Spleen (tissue), 11 donors: ENCODE measurements around the gene EYS. TPM values are rescaled to one million over a fixed set of nuclear protein-coding genes. Genes with fewer than 3 reads are reported as not detected.
"Not testable (repeated sequence)": the region's sequence is repeated elsewhere in the genome, so short reads cannot be mapped to it uniquely, and the experiment has no call there.

Experiments
- DNase-seq: peaks from one replicate; pipeline ENCODE4 v3.0.0-alpha.2; 2020
- H3K27ac ChIP-seq, 8 donors: fragments of 200-600 bp; sonication (generic) in 7 of 8; 1 replicate in 4 of 8; 2 replicates in 4 of 8; pipeline versions ENCODE4 v1.5.0 to v1.8.0; 2016 to 2021; ENCODE audit warnings: inconsistent platforms in 4 of 8, mild to moderate bottlenecking in 4 of 8, moderate library complexity in 1 of 8
- H3K27me3 ChIP-seq, 7 donors: fragments of 200-600 bp; sonication (generic) in 6 of 7; replicated peaks in 1 of 7; 1 replicate in 4 of 7; 2 replicates in 3 of 7; pipeline versions ENCODE4 v1.5.0 to v1.8.0; 2016 to 2021; ENCODE audit warnings: inconsistent platforms in 3 of 7, mild to moderate bottlenecking in 1 of 7
- H3K36me3 ChIP-seq, 6 donors: fragments of 200-600 bp; sonication (generic) in 5 of 6; 1 replicate in 4 of 6; 2 replicates in 2 of 6; pipeline versions ENCODE4 v1.5.0 to v1.8.0; 2016 to 2021; ENCODE audit warnings: inconsistent platforms in 2 of 6
- H3K4me1 ChIP-seq, 6 donors: fragments of 200-600 bp; sonication (generic) in 5 of 6; 1 replicate in 3 of 6; 2 replicates in 3 of 6; pipeline versions ENCODE4 v1.5.0 to v1.8.0; 2016 to 2021; ENCODE audit warnings: inconsistent platforms in 3 of 6
- H3K4me3 ChIP-seq, 8 donors: fragments of 200-600 bp; sonication (generic) in 7 of 8; 1 replicate in 4 of 8; 2 replicates in 4 of 8; pipeline versions ENCODE4 v1.5.0 to v1.8.0; 2016 to 2021; ENCODE audit warnings: inconsistent platforms in 4 of 8, mild to moderate bottlenecking in 4 of 8, moderate library complexity in 2 of 8
- H3K9me3 ChIP-seq, 8 donors: fragments of 200-600 bp; sonication (generic) in 7 of 8; 1 replicate in 4 of 8; 2 replicates in 4 of 8; pipeline versions ENCODE4 v1.5.0 to v1.8.0; 2016 to 2021; ENCODE audit warnings: inconsistent platforms in 4 of 8
- POLR2A ChIP-seq, 3 donors: fragments of 450-650 bp; IDR thresholded peaks; one replicate each; pipeline ENCODE4 v1.5.1; 2017; ENCODE audit warnings: antibody characterized with exemption in 3 of 3, mild to moderate bottlenecking in 1 of 3
- POLR2AphosphoS5 ChIP-seq, 3 donors: sonication (generic); formaldehyde crosslinking; IDR thresholded peaks; one replicate each; pipeline ENCODE4 v1.5.1; 2017; ENCODE audit warnings: antibody characterized with exemption in 3 of 3
- WGBS, 5 donors: extraction: QIAGEN DNeasy Blood & Tissue Kit in 3 of 5; methylation state at CpG; one replicate each; pipeline versions ENCODE4 v1.1.5 to v1.1.7; 2013 to 2018; 5-methylcytosine and 5-hydroxymethylcytosine counted together
- intact Hi-C: fragments of 100-400 bp; cut with DNase I; formaldehyde crosslinking; loops from one replicate; pipeline ENCODE4 v1.15.0; 2023; ENCODE audit warnings: low total_unique reads
- polyA plus RNA-seq, 3 donors: library from polyadenylated mRNA; stranded (reverse); fragments of 200-250 nt; gene quantifications; one replicate each; pipeline ENCODE4 v1.2.1, GENCODE V29; 2013
- total RNA-seq, 7 donors: library from RNA; depleted of rRNA in 3 of 7; stranded (reverse); fragments of >200 nt in 3 of 7; fragmentation: NEBNext Ultra II Directional in 4 of 7; extraction: Animal tissue kit (Norgen Biotek cat#: 25700) in 4 of 7; gene quantifications; one replicate each; pipeline versions ENCODE4 v1.1.0 to v1.2.1, GENCODE V29; 2016 to 2021
- TF ChIP-seq, protein P1 (sequence below), 11 experiments: fragments of 200-600 bp in 7 of 11; fragments of 450-650 bp in 4 of 11; sonication (generic) in 4 of 11; IDR thresholded peaks in 8 of 11; conservative IDR thresholded peaks in 3 of 11; 1 replicate in 7 of 11; 2 replicates in 4 of 11; pipeline versions ENCODE4 v1.4.0 to v1.8.0; 2016 to 2021; ENCODE audit warnings: antibody characterized with exemption in 11 of 11, inconsistent platforms in 4 of 11, mild to moderate bottlenecking in 1 of 11
- donor health status: healthy with polysubstance abuse.
- donor health status: DM: no; HTN: no; CAD: no; lungs with moderate emphysema.
- donor health status: DM: no; HTN: no; CAD: no.
- donor health status: Bipolar disorder and iron deficiency.
- donor health status: healthy.
- donor health status: DM: no; HTN: no; CAD: no.
- donor health status: DM: yes; HTN: yes; CAD: no.

Gene EYS
- total and polyA plus RNA-seq, 10 donors: under 0.01 to 0.72 (median 0.28) TPM; not detected in 5

DNA sequence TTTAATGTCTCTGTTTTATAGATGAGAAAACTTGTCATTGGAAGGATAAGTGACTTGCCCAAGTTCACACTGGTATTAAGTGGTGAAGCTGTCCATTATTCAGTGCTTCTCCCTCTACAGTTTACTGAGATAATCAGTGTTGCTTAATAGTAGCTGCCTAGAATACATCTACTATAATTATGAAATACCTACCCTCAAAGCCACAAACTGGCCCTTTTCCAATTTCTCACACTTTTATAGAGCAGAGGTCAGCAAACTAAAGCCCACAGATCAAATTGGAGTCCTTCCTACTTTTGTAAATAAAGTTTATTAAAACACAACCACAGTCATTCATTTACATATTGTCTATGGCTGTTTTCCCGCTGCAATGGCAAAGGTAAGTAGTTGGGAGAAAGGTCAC lies 73.5 kb downstream of the EYS start:
- no peak for DNase-seq
- no peaks in the 10 kb centered on the region for H3K4me1 ChIP-seq
- TF ChIP-seq POLR2AphosphoS5 (IDR thresholded peaks at IDR 0.05) (no peak), POLR2A (IDR thresholded peaks at IDR 0.05) (no peak)
- TF ChIP-seq, protein P1, sequence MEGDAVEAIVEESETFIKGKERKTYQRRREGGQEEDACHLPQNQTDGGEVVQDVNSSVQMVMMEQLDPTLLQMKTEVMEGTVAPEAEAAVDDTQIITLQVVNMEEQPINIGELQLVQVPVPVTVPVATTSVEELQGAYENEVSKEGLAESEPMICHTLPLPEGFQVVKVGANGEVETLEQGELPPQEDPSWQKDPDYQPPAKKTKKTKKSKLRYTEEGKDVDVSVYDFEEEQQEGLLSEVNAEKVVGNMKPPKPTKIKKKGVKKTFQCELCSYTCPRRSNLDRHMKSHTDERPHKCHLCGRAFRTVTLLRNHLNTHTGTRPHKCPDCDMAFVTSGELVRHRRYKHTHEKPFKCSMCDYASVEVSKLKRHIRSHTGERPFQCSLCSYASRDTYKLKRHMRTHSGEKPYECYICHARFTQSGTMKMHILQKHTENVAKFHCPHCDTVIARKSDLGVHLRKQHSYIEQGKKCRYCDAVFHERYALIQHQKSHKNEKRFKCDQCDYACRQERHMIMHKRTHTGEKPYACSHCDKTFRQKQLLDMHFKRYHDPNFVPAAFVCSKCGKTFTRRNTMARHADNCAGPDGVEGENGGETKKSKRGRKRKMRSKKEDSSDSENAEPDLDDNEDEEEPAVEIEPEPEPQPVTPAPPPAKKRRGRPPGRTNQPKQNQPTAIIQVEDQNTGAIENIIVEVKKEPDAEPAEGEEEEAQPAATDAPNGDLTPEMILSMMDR (IDR thresholded peaks at IDR 0.05 in 8 of 11, conservative IDR thresholded peaks at IDR 0.05 in 3 of 11): no peak
- H3K27me3 ChIP-seq: no peaks in the 10 kb centered on the region
- no peak overlapping the region for H3K27ac ChIP-seq
- intact Hi-C loops: no loop called here
- H3K4me3 ChIP-seq: no peak overlapping the region
- WGBS, 5 donors: 74 to 96% (median 77%) methylated on average over 1 of the region's 1 CpG
- peaks cover 0 to 9% (median 0%) of the 10 kb centered on the region in 8 donors for H3K9me3 ChIP-seq
- H3K36me3 ChIP-seq: no peaks in the 10 kb centered on the region

DNA sequence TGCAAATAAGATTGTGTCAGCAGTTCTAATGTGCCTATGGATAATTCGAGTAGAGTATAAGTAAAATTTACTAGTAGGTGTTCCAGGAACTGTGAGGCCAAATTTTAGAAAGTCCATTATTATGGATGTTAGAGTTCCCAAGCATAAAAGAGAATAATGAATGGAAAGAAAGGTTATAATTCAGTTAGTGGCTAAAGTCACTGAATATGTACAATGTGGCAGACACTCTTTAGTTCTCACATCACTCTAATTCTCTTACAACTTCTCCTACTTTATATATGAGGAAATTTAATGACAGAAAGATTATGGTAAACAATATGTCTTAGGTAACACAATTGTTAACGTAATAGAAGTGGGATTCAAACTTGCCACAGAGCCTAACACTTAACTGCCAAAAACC lies 75.3 kb downstream of the EYS start:
- Histone ChIP-seq H3K27ac (no peak overlapping the region), H3K4me3 (no peak overlapping the region), H3K4me1 (no peaks in the 10 kb centered on the region), H3K27me3 (no peaks in the 10 kb centered on the region), H3K9me3 (peaks cover 0 to 13% (median 0%) of the 10 kb centered on the region in 8 donors), H3K36me3 (no peaks in the 10 kb centered on the region)
- intact Hi-C loops: no loop called here
- TF ChIP-seq POLR2AphosphoS5 (IDR thresholded peaks at IDR 0.05) (no peak), POLR2A (IDR thresholded peaks at IDR 0.05) (no peak)
- TF ChIP-seq, protein P1 (IDR thresholded peaks at IDR 0.05 in 8 of 11, conservative IDR thresholded peaks at IDR 0.05 in 3 of 11): no peak
- DNase-seq: no peak
- WGBS, 5 donors: 68 to 83% (median 75%) methylated on average over 2 of the region's 2 CpGs

DNA sequence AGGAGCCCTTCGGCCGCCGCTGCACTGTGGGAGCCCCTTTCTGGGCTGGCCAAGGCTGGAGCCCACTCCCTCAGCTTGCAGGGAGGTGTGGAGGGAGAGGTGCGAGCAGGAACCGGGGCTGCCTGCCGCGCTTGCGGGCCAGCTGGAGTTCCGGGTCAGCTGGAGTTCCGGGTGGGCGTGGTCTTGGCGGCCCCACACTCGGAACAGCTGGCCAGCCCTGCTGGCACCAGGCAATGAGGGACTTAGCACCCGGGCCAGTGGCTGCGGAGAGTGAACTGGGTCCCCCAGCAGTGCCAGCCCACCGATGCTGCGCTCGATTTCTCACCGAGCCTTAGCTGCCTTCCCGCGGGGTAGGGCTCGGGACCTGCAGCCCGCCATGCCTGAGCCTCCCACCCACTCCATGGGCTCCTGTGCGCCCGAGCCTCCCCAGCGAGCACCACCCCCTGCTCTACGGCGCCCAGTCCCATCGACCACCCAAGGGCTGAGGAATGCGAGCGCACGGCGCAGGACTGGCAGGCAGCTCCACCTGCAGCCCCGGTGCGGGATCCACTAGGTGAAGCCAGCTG lies 79.5 kb downstream of the EYS start:
- peak; percentile 47 for DNase-seq
- intact Hi-C loops, H3K4me1 ChIP-seq, H3K27ac ChIP-seq, H3K27me3 ChIP-seq, H3K36me3 ChIP-seq, H3K4me3 ChIP-seq: not testable (repeated sequence)
- H3K9me3 ChIP-seq: peaks cover 0 to 13% (median 0%) of the 10 kb centered on the region in 8 donors
- 90 to 94% (median 91%) methylated on average over 2 to 33 of the region's 35 CpGs for WGBS, 5 donors

DNA sequence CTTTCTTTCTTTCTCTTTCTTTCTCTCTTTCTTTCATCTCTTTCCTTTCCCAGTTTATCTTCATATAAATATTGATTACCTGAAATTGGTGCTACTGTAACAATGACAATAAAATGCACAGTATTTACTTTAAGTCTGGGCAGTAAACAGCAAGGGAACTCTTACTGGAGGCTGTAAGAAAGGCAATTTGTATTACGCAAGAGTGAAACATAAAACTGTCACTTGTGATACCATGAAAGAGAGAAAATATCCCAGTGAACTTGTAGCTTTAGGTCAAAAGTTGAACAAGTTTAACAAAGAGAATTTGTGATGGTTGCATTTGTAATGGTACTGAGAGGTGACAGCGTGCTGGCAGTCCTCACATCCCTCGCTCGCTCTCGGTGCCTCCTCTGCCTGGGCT lies 80.0 kb downstream of the EYS start:
- no peak overlapping the region for H3K27ac ChIP-seq
- TF ChIP-seq POLR2AphosphoS5 (IDR thresholded peaks at IDR 0.05): no peak
- TF ChIP-seq, protein P1 (IDR thresholded peaks at IDR 0.05 in 8 of 11, conservative IDR thresholded peaks at IDR 0.05 in 3 of 11): no peak
- TF ChIP-seq POLR2A (IDR thresholded peaks at IDR 0.05): no peak
- no peaks in the 10 kb centered on the region for H3K27me3 ChIP-seq
- H3K4me1 ChIP-seq: no peaks in the 10 kb centered on the region
- H3K9me3 ChIP-seq: peaks cover 0 to 13% (median 0%) of the 10 kb centered on the region in 8 donors
- DNase-seq: no peak
- no peaks in the 10 kb centered on the region for H3K36me3 ChIP-seq
- no peak overlapping the region for H3K4me3 ChIP-seq
- WGBS, 5 donors: 85 to 97% (median 90%) methylated on average over 5 of the region's 5 CpGs
- intact Hi-C loops: no loop called here

DNA sequence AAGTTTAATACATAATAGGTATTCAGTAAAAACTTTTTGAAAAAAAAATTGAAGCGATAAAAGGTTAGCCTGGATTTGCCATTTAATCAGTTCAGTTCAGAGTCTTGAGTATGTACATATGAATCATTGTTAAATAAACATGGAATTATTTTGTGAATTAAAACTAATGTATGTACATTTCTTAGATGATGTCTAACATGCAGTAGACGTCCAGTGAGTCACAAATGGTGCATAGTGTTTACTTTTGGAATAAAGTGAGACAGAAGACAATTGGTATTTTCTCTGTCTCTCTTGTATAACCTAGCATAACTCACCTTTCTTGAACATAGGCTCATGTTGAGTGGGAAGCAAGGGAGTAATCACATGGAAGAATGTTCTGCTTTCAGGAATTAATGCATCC lies 83.5 kb downstream of the EYS start:
- WGBS, 5 donors: 61 to 85% (median 74%) methylated on average over 2 of the region's 2 CpGs
- Histone ChIP-seq H3K4me3 (no peak overlapping the region), H3K27me3 (no peaks in the 10 kb centered on the region), H3K27ac (no peak overlapping the region), H3K4me1 (no peaks in the 10 kb centered on the region), H3K36me3 (no peaks in the 10 kb centered on the region), H3K9me3 (peaks cover 0 to 11% (median 0%) of the 10 kb centered on the region in 8 donors)
- no peak for DNase-seq
- intact Hi-C loops: no loop called here
- TF ChIP-seq, protein P1 (IDR thresholded peaks at IDR 0.05 in 8 of 11, conservative IDR thresholded peaks at IDR 0.05 in 3 of 11): no peak
- no peak for TF ChIP-seq POLR2A (IDR thresholded peaks at IDR 0.05)
- TF ChIP-seq POLR2AphosphoS5 (IDR thresholded peaks at IDR 0.05): no peak
